Calu3 (cell line): Measurements from ENCODE around the gene MTA1. TPM values are rescaled to one million over a fixed set of nuclear protein-coding genes. Genes with fewer than 3 reads are reported as not detected.

Experiments
- BruUV-seq: library from RNA; stranded (reverse); fragments of 400-500 nt; replicated peaks from 2 replicates; lab custom pipeline; 2021; lab: Mats Ljungman, UMichigan
- CTCF ChIA-PET: fragments of 300-600 bp; sonication (Branson Sonifier 250); formaldehyde crosslinking; loops from one replicate; lab custom pipeline; 2022; ENCODE audit warnings: antibody characterized with exemption; lab: Charles Lee
- DNase-seq: peaks from one replicate; pipeline ENCODE4 v3.0.0; 2022
- H3K27ac Mint-ChIP-seq: one replicate; pipeline ENCODE4 v1.8.0; 2022; ENCODE audit warnings: mixed read lengths; ENCODE audit not compliant: unreplicated experiment
- H3K27me3 Mint-ChIP-seq: one replicate; pipeline ENCODE4 v1.8.0; 2022; ENCODE audit warnings: mixed read lengths; ENCODE audit not compliant: unreplicated experiment
- H3K36me3 Mint-ChIP-seq: one replicate; pipeline ENCODE4 v1.8.0; 2022; ENCODE audit warnings: mild to moderate bottlenecking, moderate library complexity, mixed read lengths; ENCODE audit not compliant: insufficient read depth, unreplicated experiment
- H3K4me1 Mint-ChIP-seq: one replicate; pipeline ENCODE4 v1.8.0; 2022; ENCODE audit warnings: mild to moderate bottlenecking, low read depth, mixed read lengths; ENCODE audit not compliant: unreplicated experiment
- H3K4me3 Mint-ChIP-seq: one replicate; pipeline ENCODE4 v1.8.0; 2022; ENCODE audit warnings: mild to moderate bottlenecking, low read depth, moderate library complexity, mixed read lengths; ENCODE audit not compliant: unreplicated experiment
- H3K9me3 Mint-ChIP-seq: one replicate; pipeline ENCODE4 v1.8.0; 2022; ENCODE audit warnings: low read depth, mixed read lengths; ENCODE audit not compliant: unreplicated experiment
- CTCF ChIP-seq: fragments of 200-600 bp; IDR thresholded peaks from one replicate; pipeline ENCODE4 v1.8.0; 2022; ENCODE audit warnings: antibody characterized with exemption; ENCODE audit not compliant: unreplicated experiment
- intact Hi-C: fragments of 100-400 bp; cut with micrococcal nuclease; formaldehyde crosslinking; loops from one replicate; pipeline ENCODE4 v1.10.0; 2022; ENCODE audit not compliant: unreplicated experiment
- total RNA-seq: library from RNA; stranded (reverse); gene quantifications from 2 replicates; pipeline ENCODE4 v1.2.3, GENCODE V29; 2022

MTA1 gene
- total RNA-seq, 1 experiment from 2014 or later: 168 TPM

GRCh38 chr14:105399466-105399775, 20.2 kb upstream of the MTA1 start:
- H3K27me3 Mint-ChIP-seq: no peaks in the 10 kb centered on the region
- no peaks in the 10 kb centered on the region for H3K4me1 Mint-ChIP-seq

DNA sequence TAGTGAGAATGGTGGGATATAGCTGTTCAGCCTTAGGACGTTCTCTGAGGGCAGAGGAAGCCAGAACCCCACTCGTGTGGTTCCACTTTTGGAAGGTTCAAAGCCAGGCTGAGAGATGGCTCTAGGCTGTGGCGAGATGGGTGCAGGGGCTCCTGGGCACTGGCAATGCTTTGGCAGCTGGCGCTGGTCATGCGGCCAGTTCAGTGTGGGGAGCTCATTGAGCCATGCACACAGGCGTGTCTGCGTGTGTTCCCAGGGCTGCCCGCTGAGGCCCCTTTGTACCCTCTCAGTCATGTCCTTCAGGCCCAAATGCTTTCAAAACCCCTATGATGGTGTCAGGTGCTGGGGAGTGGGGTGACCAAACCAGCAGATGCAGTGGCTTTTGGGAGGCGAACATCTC, 19.6 kb upstream of the MTA1 start:
- Mint-ChIP-seq H3K36me3 (peaks cover 33% of the 10 kb centered on the region), H3K27ac (peak overlapping the region; percentile 15), H3K4me3 (no peak overlapping the region), H3K9me3 (peaks cover 9% of the 10 kb centered on the region), H3K4me1 (no peaks in the 10 kb centered on the region), H3K27me3 (no peaks in the 10 kb centered on the region)
- CTCF ChIA-PET: no interaction called here
- intact Hi-C loops: no loop called here
- TF ChIP-seq CTCF: no peak
- DNase-seq: no peak
- no TSS peak for BruUV-seq

More at GRCh38 chr14:105399466-105399775, 20.2 kb upstream of the MTA1 start:
- Mint-ChIP-seq H3K27ac (no peak overlapping the region), H3K4me3 (no peak overlapping the region), H3K36me3 (peaks cover 38% of the 10 kb centered on the region), H3K9me3 (peaks cover 9% of the 10 kb centered on the region)
- no peak for TF ChIP-seq CTCF
- intact Hi-C loops: loop anchor here (2.0 kb wide), 1 partner anchor 77 kb away; no protein-coding TSS in a partner anchor
- no peak for DNase-seq
- CTCF ChIA-PET: no interaction called here
- BruUV-seq: TSS peak; percentile 61

- peaks cover 13% of the 10 kb centered on the region for H3K27me3 Mint-ChIP-seq
- H3K4me1 Mint-ChIP-seq: no peaks in the 10 kb centered on the region
- H3K9me3 Mint-ChIP-seq: peaks cover 9% of the 10 kb centered on the region
- no peak for TF ChIP-seq CTCF
- BruUV-seq: no TSS peak
- intact Hi-C loops: no loop called here
- no peak overlapping the region for H3K4me3 Mint-ChIP-seq
- no peak overlapping the region for H3K27ac Mint-ChIP-seq
- no peak for DNase-seq
- H3K36me3 Mint-ChIP-seq: peaks cover 33% of the 10 kb centered on the region
- CTCF ChIA-PET: no interaction called here
Observed at GRCh38 chr14:105401699-105402098, 17.9 kb upstream of the MTA1 start.

DNA sequence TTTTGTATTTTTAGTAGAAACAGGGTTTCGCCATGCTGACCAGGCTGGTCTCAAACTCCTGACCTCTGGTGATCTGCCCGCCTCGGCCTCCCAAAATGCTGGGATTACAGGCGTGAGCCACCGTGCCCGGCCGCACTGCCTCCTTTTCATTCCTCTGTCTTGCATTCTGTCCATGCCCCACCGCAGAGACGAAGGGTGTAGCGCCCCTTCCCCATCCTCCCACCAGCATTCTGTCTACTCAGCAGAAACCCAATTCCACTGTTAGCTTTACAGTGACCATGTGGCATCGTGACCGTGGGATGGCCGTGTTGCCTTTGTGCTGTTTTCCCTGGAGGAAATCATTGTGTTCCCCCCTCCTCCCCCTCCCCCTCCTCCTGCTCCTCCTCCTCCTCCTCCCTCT, 11.0 kb upstream of the MTA1 start:
- CTCF ChIA-PET: interaction anchor here (0.5 kb wide), 1 partner anchor 15 kb away, joined by 3 read pairs; no protein-coding TSS in a partner anchor
- H3K9me3 Mint-ChIP-seq: no peaks in the 10 kb centered on the region
- BruUV-seq: no TSS peak
- intact Hi-C loops: no loop called here
- no peak for DNase-seq
- H3K36me3 Mint-ChIP-seq: peaks cover 5% of the 10 kb centered on the region
- no peak overlapping the region for H3K4me3 Mint-ChIP-seq
- TF ChIP-seq CTCF: no peak
- no peak overlapping the region for H3K27ac Mint-ChIP-seq
- H3K4me1 Mint-ChIP-seq: no peaks in the 10 kb centered on the region
- peaks cover 55% of the 10 kb centered on the region for H3K27me3 Mint-ChIP-seq
